NCI-H345 treated with DMSO at 0.1 percent for 48 hours (cell line): Measurements from ENCODE around the gene ELMOD1.

Experiments used
- DNase-seq: peaks from one replicate; lab custom pipeline; 2025; ENCODE audit not compliant: unreplicated experiment; lab: John Stamatoyannopoulos, UW

ELMOD1 gene

DNA sequence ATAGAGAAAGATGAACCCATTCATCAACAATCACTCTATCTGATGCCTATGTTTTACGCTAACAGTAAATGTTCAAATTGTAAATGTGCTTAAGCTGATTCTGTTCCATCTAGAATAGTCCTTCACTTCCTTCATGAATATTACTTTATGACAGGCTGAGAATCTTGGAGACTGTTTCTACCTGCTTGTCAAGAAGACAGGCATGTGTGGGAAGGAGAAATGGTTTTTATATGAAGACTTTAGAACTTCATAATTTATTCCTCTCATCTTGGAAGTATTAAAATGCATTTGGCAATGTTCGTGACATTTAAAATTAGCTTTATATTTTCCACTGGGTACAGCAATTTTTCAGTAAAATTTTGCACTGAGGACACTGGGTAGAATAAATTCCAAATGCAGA lies 41.0 kb downstream of the ELMOD1 start:
- DNase-seq: no peak

- DNase-seq: no peak
These were observed 55.8 kb downstream of the ELMOD1 start for GRCh38 chr11:107646783-107647182.

DNA sequence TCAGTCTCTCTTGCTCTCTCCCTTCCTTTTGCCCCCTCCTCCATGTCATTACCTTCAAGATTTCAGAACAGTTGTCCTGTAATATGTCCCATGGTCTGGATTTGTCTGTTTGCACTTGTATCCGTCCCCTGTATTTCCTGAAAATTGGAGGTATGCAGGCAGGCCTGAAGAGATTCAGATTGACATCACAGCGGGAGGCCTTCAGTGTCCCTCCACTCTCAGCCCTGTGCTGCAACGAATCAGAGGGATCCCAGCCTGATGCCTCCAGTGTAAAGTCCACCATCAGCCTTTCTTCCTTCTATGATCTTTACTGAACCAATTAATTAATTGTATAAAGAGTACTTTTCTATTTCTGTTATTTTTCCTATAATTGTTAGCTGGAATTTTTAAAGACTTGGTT lies 57.3 kb downstream of the ELMOD1 start:
- no peak for DNase-seq

DNA sequence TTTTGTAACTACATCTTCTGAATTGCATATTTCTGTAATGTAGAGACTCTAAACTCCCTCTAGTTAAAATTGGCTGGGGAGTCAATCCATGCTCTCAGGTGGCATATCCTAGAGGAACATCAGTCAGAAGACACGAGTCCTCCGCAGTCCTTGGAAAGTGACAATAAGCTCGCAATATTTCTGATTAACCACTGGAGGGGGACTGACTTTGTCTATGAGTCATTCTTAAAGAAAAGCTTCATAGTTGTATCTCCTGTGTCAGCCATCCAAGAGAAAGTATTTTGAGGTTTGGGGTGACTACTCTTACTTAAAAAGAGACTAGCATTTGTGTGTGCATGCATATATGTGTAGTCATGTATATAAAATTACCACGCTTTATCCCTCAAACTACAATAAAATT lies 60.7 kb downstream of the ELMOD1 start:
- no peak for DNase-seq

DNA sequence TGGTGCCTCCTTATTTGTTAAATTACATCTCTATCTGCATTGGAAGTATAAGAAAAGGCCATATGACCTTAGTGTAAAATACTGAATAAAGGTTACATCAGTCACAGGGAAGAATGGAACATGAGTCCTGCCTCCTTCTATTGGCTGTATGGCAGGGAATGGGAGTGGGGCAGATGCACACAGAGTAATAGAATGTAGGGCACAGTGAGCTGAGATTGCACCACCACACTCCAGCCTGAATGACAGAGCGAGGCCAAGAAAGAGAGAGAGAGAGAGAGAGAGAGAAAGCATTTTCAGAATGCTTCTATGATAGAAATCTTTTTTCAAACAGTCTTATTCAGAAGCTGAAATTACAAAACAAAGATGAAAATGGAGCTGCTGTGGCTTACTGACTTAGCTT lies 62.1 kb downstream of the ELMOD1 start:
- no peak for DNase-seq

DNA sequence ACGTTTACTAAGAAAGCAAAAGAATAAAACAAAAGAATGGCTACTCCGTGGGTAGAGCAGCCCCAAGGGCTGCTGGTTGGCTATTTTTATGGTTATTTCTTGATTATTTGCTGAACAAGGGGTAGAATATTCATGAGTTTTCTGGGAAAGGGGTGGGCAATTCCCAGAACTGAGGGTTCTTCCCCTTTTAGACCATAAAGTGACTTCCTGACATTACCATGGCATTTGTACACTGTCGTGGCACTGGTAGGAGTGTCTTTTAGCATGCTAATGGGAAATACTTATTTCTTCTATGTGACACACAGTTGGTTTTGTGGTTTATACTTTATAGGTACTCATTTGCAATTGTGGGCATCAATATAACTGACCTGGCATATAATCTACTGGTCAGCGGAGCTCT lies 64.7 kb downstream of the ELMOD1 start:
- no peak for DNase-seq

DNA sequence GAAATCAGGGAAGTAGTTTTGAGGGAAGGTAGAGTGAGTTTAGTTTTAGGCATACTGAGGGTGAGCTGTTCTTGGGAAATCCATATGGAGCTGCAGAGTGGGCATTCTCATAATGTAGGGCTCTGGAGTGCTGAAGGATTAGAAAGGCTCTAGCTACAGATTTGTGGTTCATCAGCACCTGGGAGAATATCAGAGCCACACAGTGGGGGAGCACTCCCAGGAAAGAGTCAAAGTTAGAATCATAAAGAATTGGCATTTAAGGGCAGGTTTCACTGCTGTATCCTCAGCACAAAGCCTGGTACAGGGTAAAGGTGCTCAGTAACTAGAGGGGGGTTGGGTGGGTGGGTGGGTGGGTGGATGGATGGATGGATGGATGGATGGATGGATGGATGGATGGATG lies 68.4 kb downstream of the ELMOD1 start:
- no peak for DNase-seq

- no peak for DNase-seq
These were observed 69.1 kb downstream of the ELMOD1 start for GRCh38 chr11:107660066-107660465.

- no peak for DNase-seq
These were observed 70.7 kb downstream of the ELMOD1 start for GRCh38 chr11:107661656-107662055.

GRCh38 chr11:107665018-107665417 lies 74.1 kb downstream of the ELMOD1 start:
- DNase-seq: no peak

DNA sequence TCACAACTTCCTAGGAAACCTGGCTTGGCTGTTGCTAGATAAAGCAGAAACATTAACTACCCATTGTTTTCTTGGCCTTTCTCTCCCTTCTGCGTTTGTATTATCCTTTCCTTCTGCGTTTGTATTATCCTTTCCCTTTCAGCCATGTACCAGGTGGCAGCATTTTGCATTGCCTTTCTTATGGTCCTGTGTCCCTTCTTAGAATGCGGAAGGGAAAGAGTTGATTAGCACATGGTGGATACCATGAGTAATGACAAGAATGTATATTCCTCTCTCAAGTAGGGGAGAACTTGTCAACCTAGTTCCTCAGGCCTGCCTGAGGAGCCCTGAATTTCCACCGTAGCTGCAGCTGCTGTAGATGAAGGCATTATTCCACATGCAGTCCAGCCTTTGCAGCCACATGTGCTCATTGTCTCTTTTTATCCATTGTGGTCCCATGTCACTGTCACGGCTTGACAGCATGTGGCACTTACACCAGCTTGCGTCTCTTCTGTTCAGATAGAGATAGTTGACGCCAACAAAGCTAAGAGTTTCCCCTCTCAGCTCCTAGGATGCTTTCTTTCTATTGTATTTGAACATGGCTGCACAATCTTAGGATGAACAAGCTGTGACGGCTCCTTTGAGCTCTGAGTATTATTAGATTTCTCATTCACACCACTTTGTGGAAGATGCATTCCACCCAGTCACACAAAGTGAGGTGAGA lies 76.1 kb downstream of the ELMOD1 start:
- DNase-seq: no peak

- no peak for DNase-seq
These were observed 78.3 kb downstream of the ELMOD1 start for GRCh38 chr11:107669191-107669740.

DNA sequence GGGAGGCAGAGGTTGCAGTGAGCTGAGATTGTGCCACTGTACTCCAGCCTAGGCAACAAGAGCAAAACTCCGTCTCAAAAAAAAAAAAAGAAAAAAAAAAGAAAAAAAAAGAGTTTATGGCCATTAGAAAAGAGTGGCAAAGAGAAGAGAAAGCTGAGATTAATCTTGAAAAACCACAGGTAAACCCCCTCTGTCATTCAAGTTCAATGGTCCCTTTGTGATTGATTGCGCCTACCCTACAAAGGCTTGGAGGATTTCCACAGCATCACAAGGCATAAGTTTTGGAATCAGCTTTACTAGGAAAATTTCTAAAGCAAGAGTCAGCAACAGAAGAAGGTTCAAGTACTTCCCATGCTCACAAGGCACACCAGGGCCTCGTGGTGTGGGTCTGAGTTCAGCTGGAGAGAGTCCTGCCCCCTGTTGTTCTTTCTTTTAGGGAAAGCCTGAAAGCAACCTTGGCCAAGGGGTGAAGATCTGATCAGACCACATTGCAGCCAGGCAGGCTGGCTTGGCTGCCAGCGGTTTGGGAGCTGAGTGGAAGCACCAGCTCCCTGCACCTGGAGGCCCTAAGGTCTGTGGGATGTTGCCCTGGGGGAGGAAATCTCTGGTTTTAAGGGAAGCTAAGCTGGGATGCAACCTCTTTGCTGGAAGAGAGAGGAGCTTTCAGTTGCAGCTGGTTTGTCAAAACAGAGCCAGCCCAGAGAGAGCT lies 79.1 kb downstream of the ELMOD1 start:
- DNase-seq: no peak

DNA sequence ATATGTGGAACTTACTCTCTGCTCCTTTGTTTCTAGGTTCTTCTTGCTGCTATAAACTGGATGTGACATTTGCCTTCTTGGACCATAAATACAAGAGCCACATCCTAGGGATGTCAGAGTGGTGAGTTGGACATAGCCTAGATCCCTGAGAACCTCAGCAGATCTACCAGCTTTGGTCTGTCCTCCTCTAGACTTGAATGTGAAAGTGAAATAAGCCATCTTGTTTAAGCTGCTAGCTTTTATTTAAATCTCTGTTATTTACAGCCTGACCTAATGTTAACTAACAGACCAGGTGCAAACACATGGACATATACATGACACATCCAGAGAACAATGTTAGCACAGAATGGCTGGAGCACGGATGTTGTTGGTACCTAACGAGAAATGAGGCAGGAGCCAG lies 85.0 kb downstream of the ELMOD1 start:
- no peak for DNase-seq

- DNase-seq: no peak
These were observed 85.5 kb downstream of the ELMOD1 start for GRCh38 chr11:107676336-107677057.

GRCh38 chr11:107677924-107678631 lies 87.1 kb downstream of the ELMOD1 start:
- DNase-seq: no peak

DNA sequence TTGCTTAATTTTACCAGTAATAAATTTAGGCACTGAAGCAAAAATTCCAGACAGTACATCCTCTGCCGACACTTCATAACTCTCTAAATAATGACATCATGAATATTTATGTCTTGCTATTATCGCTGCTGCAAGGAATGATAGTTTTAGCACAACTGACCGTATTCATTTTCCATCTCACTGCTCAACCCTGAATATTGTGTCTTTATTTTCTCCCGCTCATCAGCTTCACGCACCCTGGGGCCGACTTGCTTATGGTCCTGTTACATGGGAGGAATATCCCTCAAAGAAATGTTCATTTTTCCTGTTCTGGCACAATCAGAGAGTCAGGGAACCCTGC lies 87.7 kb downstream of the ELMOD1 start:
- no peak for DNase-seq

- DNase-seq: no peak
These were observed 88.5 kb downstream of the ELMOD1 start for GRCh38 chr11:107679255-107680024.

- no peak for DNase-seq
These were observed 91.2 kb downstream of the ELMOD1 start for GRCh38 chr11:107682171-107682570.

GRCh38 chr11:107682572-107682971 lies 91.6 kb downstream of the ELMOD1 start:
- no peak for DNase-seq

GRCh38 chr11:107683061-107683460 lies 92.1 kb downstream of the ELMOD1 start:
- no peak for DNase-seq
